ENCODE data around the gene DRC1. TPM values are rescaled to one million over a fixed set of nuclear protein-coding genes. Genes with fewer than 3 reads are reported as not detected.
A peak's percentile ranks its signal among the peaks of the same experiment; 100 is the strongest.

The DRC1 gene
- polyA plus RNA-seq, 4 donors, result 0.09 to 0.18 TPM; not detected in 2

- peaks cover 0 to 5% (median 5%) of the 10 kb centered on the region in 3 donors for H3K27me3 ChIP-seq (ENCODE audit: control insufficient read depth in 3 of 3, insufficient read depth in 3 of 3, low read length in 3 of 3)
- no peaks in the 10 kb centered on the region for H3K9me3 ChIP-seq (ENCODE audit: control insufficient read depth in 2 of 2, insufficient read depth in 1 of 2, low read depth in 1 of 2, low read length in 1 of 2)
- H3K4me3 ChIP-seq (ENCODE audit: low read depth in 1 of 3, low read length in 3 of 3), result no peak overlapping the region
- H3K36me3 ChIP-seq (ENCODE audit: control insufficient read depth in 3 of 3, insufficient read depth in 2 of 3, low read depth in 1 of 3, low read length in 3 of 3), result no peaks in the 10 kb centered on the region
- WGBS, 3 donors, result 90 to 92% (median 90%) methylated on average over 7 to 8 of the region's 8 CpGs
- no peaks in the 10 kb centered on the region for H3K4me1 ChIP-seq (ENCODE audit: control insufficient read depth in 3 of 3, insufficient read depth in 2 of 3, low read depth in 1 of 3, low read length in 2 of 3)
- DNase-seq, result no peak
- no peak for FAIRE-seq
- H3K27ac ChIP-seq (ENCODE audit: low read depth in 1 of 3, low read length in 2 of 3), result no peak overlapping the region
Measured at GRCh38 chr2:26494891-26495290, 93.2 kb downstream of the DRC1 start.

- H3K36me3 ChIP-seq (ENCODE audit: control insufficient read depth in 3 of 3, insufficient read depth in 2 of 3, low read depth in 1 of 3, low read length in 3 of 3), result no peaks in the 10 kb centered on the region
- H3K27ac ChIP-seq (ENCODE audit: low read depth in 1 of 3, low read length in 2 of 3), result no peak overlapping the region
- WGBS, 3 donors, result 85 to 90% (median 87%) methylated on average over 8 of the region's 8 CpGs
- no peaks in the 10 kb centered on the region for H3K9me3 ChIP-seq (ENCODE audit: control insufficient read depth in 2 of 2, insufficient read depth in 1 of 2, low read depth in 1 of 2, low read length in 1 of 2)
- DNase-seq (no peak), FAIRE-seq (no peak)
- no peak overlapping the region for H3K4me3 ChIP-seq (ENCODE audit: low read depth in 1 of 3, low read length in 3 of 3)
- H3K4me1 ChIP-seq (ENCODE audit: control insufficient read depth in 3 of 3, insufficient read depth in 2 of 3, low read depth in 1 of 3, low read length in 2 of 3), result no peaks in the 10 kb centered on the region
- peaks cover 0 to 5% (median 5%) of the 10 kb centered on the region in 3 donors for H3K27me3 ChIP-seq (ENCODE audit: control insufficient read depth in 3 of 3, insufficient read depth in 3 of 3, low read length in 3 of 3)
Measured at GRCh38 chr2:26495705-26496297, 94.1 kb downstream of the DRC1 start.

GRCh38 chr2:26500406-26500805, 98.7 kb downstream of the DRC1 start:
- Histone ChIP-seq H3K27ac (ENCODE audit: low read depth in 1 of 3, low read length in 2 of 3) (no peak overlapping the region), H3K4me1 (ENCODE audit: control insufficient read depth in 3 of 3, insufficient read depth in 2 of 3, low read depth in 1 of 3, low read length in 2 of 3) (peaks cover 0 to 6% (median 0%) of the 10 kb centered on the region in 3 donors), H3K27me3 (ENCODE audit: control insufficient read depth in 3 of 3, insufficient read depth in 3 of 3, low read length in 3 of 3) (peaks cover 0 to 14% (median 5%) of the 10 kb centered on the region in 3 donors), H3K36me3 (ENCODE audit: control insufficient read depth in 3 of 3, insufficient read depth in 2 of 3, low read depth in 1 of 3, low read length in 3 of 3) (no peaks in the 10 kb centered on the region), H3K4me3 (ENCODE audit: low read depth in 1 of 3, low read length in 3 of 3) (no peak overlapping the region), H3K9me3 (ENCODE audit: control insufficient read depth in 2 of 2, insufficient read depth in 1 of 2, low read depth in 1 of 2, low read length in 1 of 2) (no peaks in the 10 kb centered on the region)
- DNase-seq (no peak), FAIRE-seq (no peak)
- 67 to 77% (median 76%) methylated on average over 4 of the region's 4 CpGs for WGBS, 3 donors

- H3K27me3 ChIP-seq (ENCODE audit: control insufficient read depth in 3 of 3, insufficient read depth in 3 of 3, low read length in 3 of 3), result peaks cover 0 to 14% (median 2%) of the 10 kb centered on the region in 3 donors
- peaks cover 0 to 6% (median 0%) of the 10 kb centered on the region in 3 donors for H3K4me1 ChIP-seq (ENCODE audit: control insufficient read depth in 3 of 3, insufficient read depth in 2 of 3, low read depth in 1 of 3, low read length in 2 of 3)
- H3K27ac ChIP-seq (ENCODE audit: low read depth in 1 of 3, low read length in 2 of 3), result no peak overlapping the region
- no peaks in the 10 kb centered on the region for H3K36me3 ChIP-seq (ENCODE audit: control insufficient read depth in 3 of 3, insufficient read depth in 2 of 3, low read depth in 1 of 3, low read length in 3 of 3)
- 0 to 2% (median 2%) methylated on average over 31 to 41 of the region's 41 CpGs for WGBS, 3 donors
- H3K4me3 ChIP-seq (ENCODE audit: low read depth in 1 of 3, low read length in 3 of 3), result peak overlapping the region in 2 of 3 donors; percentile 14 to 41
- FAIRE-seq (no peak), DNase-seq (peak; percentile 78 to 94)
- H3K9me3 ChIP-seq (ENCODE audit: control insufficient read depth in 2 of 2, insufficient read depth in 1 of 2, low read depth in 1 of 2, low read length in 1 of 2), result no peaks in the 10 kb centered on the region
Measured at GRCh38 chr2:26503231-26503880, 101.6 kb downstream of the DRC1 start.

- no peak overlapping the region for H3K27ac ChIP-seq (ENCODE audit: low read depth in 1 of 3, low read length in 2 of 3)
- H3K27me3 ChIP-seq (ENCODE audit: control insufficient read depth in 3 of 3, insufficient read depth in 3 of 3, low read length in 3 of 3), result peaks cover 0 to 10% (median 0%) of the 10 kb centered on the region in 3 donors
- no peaks in the 10 kb centered on the region for H3K9me3 ChIP-seq (ENCODE audit: control insufficient read depth in 2 of 2, insufficient read depth in 1 of 2, low read depth in 1 of 2, low read length in 1 of 2)
- peak overlapping the region in 1 of 3 donors; percentile 14 for H3K4me3 ChIP-seq (ENCODE audit: low read depth in 1 of 3, low read length in 3 of 3)
- FAIRE-seq (no peak), DNase-seq (peak in 1 of 2 donors; percentile 11)
- WGBS, 3 donors, result 36 to 52% (median 45%) methylated on average over 13 of the region's 13 CpGs
- peaks cover 0 to 6% (median 0%) of the 10 kb centered on the region in 3 donors for H3K4me1 ChIP-seq (ENCODE audit: control insufficient read depth in 3 of 3, insufficient read depth in 2 of 3, low read depth in 1 of 3, low read length in 2 of 3)
- no peaks in the 10 kb centered on the region for H3K36me3 ChIP-seq (ENCODE audit: control insufficient read depth in 3 of 3, insufficient read depth in 2 of 3, low read depth in 1 of 3, low read length in 3 of 3)
Measured at GRCh38 chr2:26504002-26504401, 102.3 kb downstream of the DRC1 start.

GRCh38 chr2:26506279-26506678, 104.6 kb downstream of the DRC1 start:
- no peak overlapping the region for H3K27ac ChIP-seq (ENCODE audit: low read depth in 1 of 3, low read length in 2 of 3)
- H3K36me3 ChIP-seq (ENCODE audit: control insufficient read depth in 3 of 3, insufficient read depth in 2 of 3, low read depth in 1 of 3, low read length in 3 of 3), result no peaks in the 10 kb centered on the region
- H3K4me1 ChIP-seq (ENCODE audit: control insufficient read depth in 3 of 3, insufficient read depth in 2 of 3, low read depth in 1 of 3, low read length in 2 of 3), result peaks cover 0 to 6% (median 0%) of the 10 kb centered on the region in 3 donors
- no peak for FAIRE-seq
- H3K9me3 ChIP-seq (ENCODE audit: control insufficient read depth in 2 of 2, insufficient read depth in 1 of 2, low read depth in 1 of 2, low read length in 1 of 2), result no peaks in the 10 kb centered on the region
- no peak for DNase-seq
- H3K4me3 ChIP-seq (ENCODE audit: low read depth in 1 of 3, low read length in 3 of 3), result no peak overlapping the region
- 81 to 85% (median 84%) methylated on average over 4 of the region's 4 CpGs for WGBS, 3 donors
- peaks cover 0 to 9% (median 0%) of the 10 kb centered on the region in 3 donors for H3K27me3 ChIP-seq (ENCODE audit: control insufficient read depth in 3 of 3, insufficient read depth in 3 of 3, low read length in 3 of 3)

Other genes with a start within 250 kb of the DRC1 start
- gene GAREM2, start 228.8 kb upstream of the DRC1 start, polyA plus RNA-seq, result 1 to 10 TPM in 2 of 4 donors, under 1 TPM in 2; 0.22 to 1.2 (median 0.82) TPM
- gene HADHA, start 157.3 kb upstream of the DRC1 start, polyA plus RNA-seq, result 100 to 1,000 TPM; 145 to 217 (median 189) TPM
- 100 to 1,000 TPM; 102 to 331 (median 189) TPM for gene HADHB, start 157.0 kb upstream of the DRC1 start, polyA plus RNA-seq
- gene SELENOI, start 55.8 kb upstream of the DRC1 start, polyA plus RNA-seq, result 10 to 100 TPM in 2 of 4 donors, 1 to 10 TPM in 2; 4.3 to 36.4 (median 8.2) TPM
- 1 to 10 TPM in 1 of 4 donors, under 1 TPM in 1, not detected in 2; 0.09 to 1.2 TPM for gene ADGRF3, start 55.1 kb upstream of the DRC1 start, polyA plus RNA-seq
- 1 to 10 TPM in 1 of 4 donors, under 1 TPM in 3; 0.22 to 2.5 (median 0.46) TPM for gene OTOF, start 76.2 kb downstream of the DRC1 start, polyA plus RNA-seq
- gene CIB4, start 239.4 kb downstream of the DRC1 start, polyA plus RNA-seq, result under 1 TPM in 1 of 4 donors, not detected in 3; 0.15 TPM

Measured in small intestine (tissue), 7 donors.